Sciatic nerve (tissue), 2 donors: Measurements from ENCODE around the gene TSEN54. TPM values are rescaled to one million over a fixed set of nuclear protein-coding genes. Genes with fewer than 3 reads are reported as not detected.

Experiments used
- ATAC-seq: fragments of 200-7000 bp; cut with Tn5 transposase; one replicate; pipeline ENCODE4 v1.9.1; 2020; ENCODE audit warnings: mild to moderate bottlenecking, moderate library complexity
- DNase-seq: peaks from one replicate; pipeline ENCODE4 v3.0.0-alpha.2; 2020; ENCODE audit warnings: low spot score
- intact Hi-C: fragments of 100-400 bp; cut with DNase I; formaldehyde crosslinking; loops from one replicate; pipeline ENCODE4 v1.14.2; 2022
- total RNA-seq: library from RNA; stranded (reverse); fragmentation: NEBNext Ultra II Directional; extraction: Animal tissue kit (Norgen Biotek cat#: 25700); gene quantifications from one replicate; pipeline ENCODE4 v1.2.1, GENCODE V29; 2021
- donor health status: DM: no; HTN: no; CAD: no.
- donor health status: DM: no; HTN: no; CAD: no.

Gene TSEN54
- total RNA-seq, 1 donor from 2014 or later = 26.1 TPM

- DNase-seq (no peak), ATAC-seq (no peak)
- intact Hi-C loops = no loop called here
These were observed 14.8 kb downstream of the TSEN54 start for GRCh38 chr17:75530837-75531720.

- DNase-seq (no peak), ATAC-seq (no peak)
- intact Hi-C loops = no loop called here
These were observed 15.4 kb downstream of the TSEN54 start for GRCh38 chr17:75531721-75532072.

GRCh38 chr17:75535119-75535537 lies 18.8 kb downstream of the TSEN54 start:
- intact Hi-C loops = no loop called here
- DNase-seq (no peak), ATAC-seq (no peak)

GRCh38 chr17:75535871-75536270 lies 19.5 kb downstream of the TSEN54 start:
- DNase-seq (no peak), ATAC-seq (no peak)
- intact Hi-C loops = no loop called here

GRCh38 chr17:75536366-75536765 lies 20.0 kb downstream of the TSEN54 start:
- DNase-seq = no peak
- ATAC-seq = no peak
- intact Hi-C loops = no loop called here

GRCh38 chr17:75539967-75540729 lies 23.8 kb downstream of the TSEN54 start:
- ATAC-seq = no peak
- DNase-seq = no peak
- intact Hi-C loops = no loop called here

- no peak for ATAC-seq
- intact Hi-C loops = no loop called here
These were observed 24.7 kb downstream of the TSEN54 start for GRCh38 chr17:75540923-75541503.

GRCh38 chr17:75542229-75542628 lies 25.9 kb downstream of the TSEN54 start:
- intact Hi-C loops = no loop called here
- ATAC-seq = no peak
- no peak for DNase-seq

More at GRCh38 chr17:75540923-75541503, 24.7 kb downstream of the TSEN54 start:
- DNase-seq = no peak

- no peak for DNase-seq
- intact Hi-C loops = no loop called here
- no peak for ATAC-seq
These were observed 26.5 kb downstream of the TSEN54 start for GRCh38 chr17:75542728-75543336.

- intact Hi-C loops = no loop called here
- no peak for ATAC-seq
These were observed 27.9 kb downstream of the TSEN54 start for GRCh38 chr17:75544250-75544649.

GRCh38 chr17:75546181-75546580 lies 29.9 kb downstream of the TSEN54 start:
- no peak for DNase-seq
- intact Hi-C loops = no loop called here
- ATAC-seq = no peak

More at GRCh38 chr17:75544250-75544649, 27.9 kb downstream of the TSEN54 start:
- DNase-seq = no peak

- no peak for DNase-seq
- intact Hi-C loops = no loop called here
- ATAC-seq = no peak
These were observed 30.8 kb downstream of the TSEN54 start for GRCh38 chr17:75547091-75547490.

- ATAC-seq (no peak), DNase-seq (no peak)
- intact Hi-C loops = no loop called here
These were observed 32.5 kb downstream of the TSEN54 start for GRCh38 chr17:75548813-75549212.

- DNase-seq = no peak
- ATAC-seq = peak; percentile 33
- intact Hi-C loops = no loop called here
These were observed 33.2 kb downstream of the TSEN54 start for GRCh38 chr17:75549246-75550138.

GRCh38 chr17:75550139-75550465 lies 33.8 kb downstream of the TSEN54 start:
- intact Hi-C loops = no loop called here
- no peak for DNase-seq
- no peak for ATAC-seq

- no peak for ATAC-seq
- intact Hi-C loops = no loop called here
- no peak for DNase-seq
These were observed 34.9 kb downstream of the TSEN54 start for GRCh38 chr17:75551266-75551665.

- ATAC-seq (no peak), DNase-seq (no peak)
- intact Hi-C loops = no loop called here
These were observed 36.3 kb downstream of the TSEN54 start for GRCh38 chr17:75552425-75553294.
